ENCODE results near the gene WNT3.

The WNT3 gene

DNA sequence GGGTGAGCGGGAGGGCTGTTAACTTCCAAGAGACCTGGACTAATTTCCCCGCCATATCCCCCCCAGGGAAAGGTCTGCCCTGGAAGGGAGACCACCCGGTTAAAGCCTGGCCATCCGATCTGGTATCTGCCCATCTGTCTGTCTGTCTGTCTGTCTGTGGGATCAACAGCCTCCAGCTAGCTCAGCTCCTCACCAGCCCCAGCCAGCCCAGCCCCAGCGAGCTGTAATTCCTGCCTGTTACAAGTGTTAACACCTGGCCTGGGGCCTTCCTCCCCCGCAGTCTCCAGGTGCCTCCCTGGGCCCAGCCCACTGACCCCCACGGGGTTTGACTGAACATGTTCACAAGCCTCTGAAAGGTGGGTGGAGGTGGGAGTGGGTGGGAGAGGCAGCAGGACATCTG is 4.0 kb downstream of the WNT3 start:
- Histone ChIP-seq H3K36me3 (ENCODE audit: low read depth) (no peaks in the 10 kb centered on the region), H3K27me3 (ENCODE audit: insufficient read depth, poor library complexity, severe bottlenecking) (peaks cover 21% of the 10 kb centered on the region), H3K4me1 (ENCODE audit: insufficient read depth, poor library complexity, severe bottlenecking) (peaks cover 7% of the 10 kb centered on the region), H3K4me3 (ENCODE audit: severe bottlenecking) (no peak overlapping the region), H3K9me3 (ENCODE audit: severe bottlenecking) (no peaks in the 10 kb centered on the region), H3K27ac (ENCODE audit: poor library complexity, severe bottlenecking) (no peak overlapping the region)
- TF ChIP-seq, protein P1, sequence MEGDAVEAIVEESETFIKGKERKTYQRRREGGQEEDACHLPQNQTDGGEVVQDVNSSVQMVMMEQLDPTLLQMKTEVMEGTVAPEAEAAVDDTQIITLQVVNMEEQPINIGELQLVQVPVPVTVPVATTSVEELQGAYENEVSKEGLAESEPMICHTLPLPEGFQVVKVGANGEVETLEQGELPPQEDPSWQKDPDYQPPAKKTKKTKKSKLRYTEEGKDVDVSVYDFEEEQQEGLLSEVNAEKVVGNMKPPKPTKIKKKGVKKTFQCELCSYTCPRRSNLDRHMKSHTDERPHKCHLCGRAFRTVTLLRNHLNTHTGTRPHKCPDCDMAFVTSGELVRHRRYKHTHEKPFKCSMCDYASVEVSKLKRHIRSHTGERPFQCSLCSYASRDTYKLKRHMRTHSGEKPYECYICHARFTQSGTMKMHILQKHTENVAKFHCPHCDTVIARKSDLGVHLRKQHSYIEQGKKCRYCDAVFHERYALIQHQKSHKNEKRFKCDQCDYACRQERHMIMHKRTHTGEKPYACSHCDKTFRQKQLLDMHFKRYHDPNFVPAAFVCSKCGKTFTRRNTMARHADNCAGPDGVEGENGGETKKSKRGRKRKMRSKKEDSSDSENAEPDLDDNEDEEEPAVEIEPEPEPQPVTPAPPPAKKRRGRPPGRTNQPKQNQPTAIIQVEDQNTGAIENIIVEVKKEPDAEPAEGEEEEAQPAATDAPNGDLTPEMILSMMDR (IDR thresholded peaks at IDR 0.05; ENCODE audit: poor library complexity, severe bottlenecking): no peak
- DNase-seq (ENCODE audit: low spot score) (no peak), ATAC-seq (ENCODE audit: low read depth) (no peak)

DNA sequence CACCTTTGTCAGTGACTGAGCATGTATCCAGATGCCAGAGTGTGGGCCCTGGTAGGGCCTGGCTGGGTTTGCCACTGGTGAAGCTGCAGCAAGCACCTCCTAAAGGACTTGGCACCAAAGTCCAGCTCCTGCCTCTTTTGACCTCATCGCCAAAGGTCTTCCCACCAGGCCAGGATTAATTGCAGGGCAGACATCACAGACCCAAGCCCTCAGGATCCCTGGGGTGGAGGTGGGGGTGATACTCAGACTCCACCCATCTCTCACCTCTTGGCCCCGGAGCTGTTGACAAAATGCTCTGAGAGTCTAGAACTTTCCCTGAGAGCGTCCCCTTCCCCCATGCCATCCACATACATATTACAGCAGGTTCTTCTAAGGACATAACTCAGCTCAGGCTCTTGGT is 4.6 kb downstream of the WNT3 start:
- Histone ChIP-seq H3K4me1 (ENCODE audit: insufficient read depth, poor library complexity, severe bottlenecking) (peaks cover 7% of the 10 kb centered on the region), H3K27me3 (ENCODE audit: insufficient read depth, poor library complexity, severe bottlenecking) (peaks cover 16% of the 10 kb centered on the region), H3K36me3 (ENCODE audit: low read depth) (no peaks in the 10 kb centered on the region), H3K9me3 (ENCODE audit: severe bottlenecking) (no peaks in the 10 kb centered on the region), H3K4me3 (ENCODE audit: severe bottlenecking) (no peak overlapping the region), H3K27ac (ENCODE audit: poor library complexity, severe bottlenecking) (no peak overlapping the region)
- DNase-seq (ENCODE audit: low spot score) (no peak), ATAC-seq (ENCODE audit: low read depth) (no peak)
- TF ChIP-seq, protein P1 (IDR thresholded peaks at IDR 0.05; ENCODE audit: poor library complexity, severe bottlenecking): no peak

DNA sequence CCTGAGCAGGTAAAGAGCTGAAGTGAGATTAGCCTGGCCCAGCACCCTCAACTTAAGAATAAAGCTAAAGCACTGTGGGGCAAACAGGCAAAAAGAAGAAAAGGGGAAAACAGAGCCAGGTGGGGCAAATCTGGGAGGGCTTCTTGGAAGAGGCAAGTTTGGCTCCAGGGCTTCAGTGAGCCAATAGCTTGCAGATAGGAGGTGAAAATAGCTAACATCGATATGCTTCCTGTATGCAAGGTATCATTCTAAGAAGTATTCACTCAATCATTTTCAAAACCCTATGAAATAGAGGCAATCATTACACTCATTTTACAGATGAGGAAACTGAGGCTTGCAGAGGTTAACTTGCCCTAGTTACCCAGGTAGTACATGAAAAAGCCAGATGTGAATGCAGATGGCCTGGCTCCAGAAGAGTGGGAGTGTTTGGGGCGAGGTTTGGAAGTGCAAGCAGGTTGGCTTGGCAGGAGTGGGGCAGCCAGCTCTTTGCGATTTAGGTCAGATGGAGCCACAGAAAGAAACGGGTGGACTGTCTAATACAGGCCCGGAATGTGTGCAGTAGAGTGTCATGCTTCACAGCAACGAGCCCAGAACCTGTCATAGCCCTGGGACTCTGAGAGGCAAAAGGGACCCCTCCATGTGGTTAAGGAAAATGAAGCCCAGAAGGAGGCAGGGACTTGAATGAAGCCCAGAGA is 5.7 kb downstream of the WNT3 start:
- DNase-seq (ENCODE audit: low spot score): no peak
- TF ChIP-seq, protein P1 (IDR thresholded peaks at IDR 0.05; ENCODE audit: poor library complexity, severe bottlenecking): no peak
- H3K27ac ChIP-seq (ENCODE audit: poor library complexity, severe bottlenecking): no peak overlapping the region

DNA sequence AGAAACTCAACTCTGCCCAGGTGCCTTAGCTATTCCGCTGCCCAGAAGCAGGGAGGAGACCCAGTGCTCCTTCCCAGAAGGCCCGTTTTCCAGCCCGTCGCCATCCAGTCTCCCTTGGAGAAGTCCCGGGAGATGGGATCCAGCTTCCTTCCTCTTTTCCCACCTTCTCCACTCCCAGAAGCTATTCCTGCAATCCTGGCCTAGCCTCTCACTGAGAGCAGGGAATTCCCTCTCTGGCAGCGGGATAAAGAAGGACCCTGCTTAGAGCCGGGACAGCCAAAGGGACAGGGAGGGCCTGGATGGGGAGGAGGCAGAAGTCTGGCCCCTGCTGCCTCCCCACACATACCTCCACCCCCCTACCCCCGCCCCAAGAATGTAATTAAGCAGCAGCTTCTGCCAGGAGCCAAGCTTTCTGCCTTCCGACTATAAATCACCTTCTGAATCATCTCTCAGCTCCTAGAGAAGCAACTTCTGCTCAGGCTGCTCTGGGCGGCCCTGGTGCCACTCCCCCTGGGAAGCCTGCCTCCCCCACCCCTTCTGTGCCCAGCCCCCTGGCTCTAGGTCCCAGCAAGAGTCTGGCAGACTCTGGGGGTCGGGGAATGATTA is 6.4 kb downstream of the WNT3 start:
- Histone ChIP-seq H3K9me3 (ENCODE audit: severe bottlenecking) (no peaks in the 10 kb centered on the region), H3K27me3 (ENCODE audit: insufficient read depth, poor library complexity, severe bottlenecking) (peaks cover under 1% of the 10 kb centered on the region), H3K36me3 (ENCODE audit: low read depth) (no peaks in the 10 kb centered on the region), H3K27ac (ENCODE audit: poor library complexity, severe bottlenecking) (no peak overlapping the region), H3K4me1 (ENCODE audit: insufficient read depth, poor library complexity, severe bottlenecking) (peaks cover 7% of the 10 kb centered on the region), H3K4me3 (ENCODE audit: severe bottlenecking) (no peak overlapping the region)
- TF ChIP-seq, protein P1 (IDR thresholded peaks at IDR 0.05; ENCODE audit: poor library complexity, severe bottlenecking): no peak
- ATAC-seq (ENCODE audit: low read depth): peak; percentile 73
- DNase-seq (ENCODE audit: low spot score): no peak

More for the DNA sequence above, 5.7 kb downstream of the WNT3 start:
- Histone ChIP-seq H3K4me3 (ENCODE audit: severe bottlenecking) (no peak overlapping the region), H3K36me3 (ENCODE audit: low read depth) (no peaks in the 10 kb centered on the region), H3K9me3 (ENCODE audit: severe bottlenecking) (no peaks in the 10 kb centered on the region), H3K27me3 (ENCODE audit: insufficient read depth, poor library complexity, severe bottlenecking) (peaks cover 7% of the 10 kb centered on the region), H3K4me1 (ENCODE audit: insufficient read depth, poor library complexity, severe bottlenecking) (peaks cover 7% of the 10 kb centered on the region)
- ATAC-seq (ENCODE audit: low read depth): no peak

DNA sequence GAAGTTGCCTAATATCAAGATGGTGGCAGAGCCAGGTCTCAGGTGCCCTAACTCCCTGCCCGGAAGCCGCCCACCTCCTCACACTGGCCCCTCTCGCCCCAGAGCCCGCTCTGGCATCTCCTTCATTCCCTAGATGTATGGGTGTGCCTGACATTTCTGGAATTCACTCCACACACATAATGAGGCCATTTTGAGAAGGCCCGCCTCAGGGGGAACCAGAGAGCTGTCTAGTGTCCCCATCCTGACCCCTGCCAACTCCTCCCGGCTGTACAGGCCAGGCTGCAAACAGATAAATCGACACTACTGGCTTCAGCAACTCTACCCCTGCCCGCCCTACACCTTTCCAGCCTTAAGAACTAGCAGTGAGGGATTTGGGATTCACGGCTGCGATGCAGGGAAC is 7.7 kb downstream of the WNT3 start:
- DNase-seq (ENCODE audit: low spot score) (no peak), ATAC-seq (ENCODE audit: low read depth) (no peak)
- Histone ChIP-seq H3K4me3 (ENCODE audit: severe bottlenecking) (no peak overlapping the region), H3K4me1 (ENCODE audit: insufficient read depth, poor library complexity, severe bottlenecking) (peaks cover 7% of the 10 kb centered on the region), H3K9me3 (ENCODE audit: severe bottlenecking) (no peaks in the 10 kb centered on the region), H3K36me3 (ENCODE audit: low read depth) (no peaks in the 10 kb centered on the region), H3K27me3 (ENCODE audit: insufficient read depth, poor library complexity, severe bottlenecking) (no peaks in the 10 kb centered on the region), H3K27ac (ENCODE audit: poor library complexity, severe bottlenecking) (no peak overlapping the region)
- TF ChIP-seq, protein P1 (IDR thresholded peaks at IDR 0.05; ENCODE audit: poor library complexity, severe bottlenecking): no peak

Data from RWPE2 (cell line).